HepG2 (cell line): ENCODE results near the gene CORO7. TPM values are rescaled to one million over a fixed set of nuclear protein-coding genes. Genes with fewer than 3 reads are reported as not detected.

Source experiments
- AGO1 ChIP-seq: fragments of 200-400 bp; formaldehyde crosslinking; IDR thresholded peaks from 2 replicates; pipeline ENCODE4 v1.6.1; 2017; ENCODE audit warnings: mild to moderate bottlenecking, low read depth, low read length, moderate library complexity; ENCODE audit not compliant: poor library complexity, severe bottlenecking
- ATF6 ChIP-seq: sonication (generic); formaldehyde crosslinking; conservative IDR thresholded peaks from 2 replicates; pipeline ENCODE4 v1.4.0; 2020; ENCODE audit warnings: missing genetic modification reagents
- ATM ChIP-seq: fragments of 450-650 bp; IDR thresholded peaks from 2 replicates; pipeline ENCODE4 v1.7.1; 2017; ENCODE audit warnings: mild to moderate bottlenecking, borderline replicate concordance
- HNRNPUL1 ChIP-seq: fragments of 200-400 bp; formaldehyde crosslinking; IDR thresholded peaks from 2 replicates; pipeline ENCODE4 v1.6.1; 2017; ENCODE audit warnings: low read depth, mild to moderate bottlenecking, low read length, moderate library complexity
- MIXL1 ChIP-seq: IDR thresholded peaks from 2 replicates; pipeline ENCODE4 v1.6.1; 2016
- MLLT10 ChIP-seq: sonication (generic); formaldehyde crosslinking; IDR thresholded peaks from 2 replicates; pipeline ENCODE4 v1.4.0; 2020; ENCODE audit warnings: missing genetic modification reagents
- MXD3 ChIP-seq: IDR thresholded peaks from 2 replicates; pipeline ENCODE4 v1.6.1; 2016; ENCODE audit warnings: mild to moderate bottlenecking, missing biosample characterization, missing genetic modification reagents
- NFKBIZ ChIP-seq: IDR thresholded peaks from 2 replicates; pipeline ENCODE4 v1.6.1; 2018; ENCODE audit warnings: missing genetic modification reagents, missing compliant biosample characterization
- PLRG1 ChIP-seq: fragments of 450-650 bp; conservative IDR thresholded peaks from 2 replicates; pipeline ENCODE4 v1.6.1; 2016
- RFXAP ChIP-seq: sonication (generic); formaldehyde crosslinking; IDR thresholded peaks from 2 replicates; pipeline ENCODE4 v1.4.0; 2020; ENCODE audit warnings: missing genetic modification reagents, borderline replicate concordance
- SMAD3 ChIP-seq: sonication (generic); formaldehyde crosslinking; IDR thresholded peaks from 2 replicates; pipeline ENCODE4 v1.4.0; 2020; ENCODE audit warnings: missing genetic modification reagents
- SOX6 ChIP-seq, 2 experiments: fragments of 450-650 bp in 1 of 2; sonication (generic) in 1 of 2; formaldehyde crosslinking in 1 of 2; IDR thresholded peaks; 2 replicates each; pipeline versions ENCODE4 v1.4.0 to v1.6.1; 2017 to 2020; ENCODE audit warnings: antibody characterized with exemption in 1 of 2, mild to moderate bottlenecking in 1 of 2, missing genetic modification reagents in 1 of 2
- SP4 ChIP-seq: sonication (generic); formaldehyde crosslinking; IDR thresholded peaks from 2 replicates; pipeline ENCODE4 v1.8.1; 2023; ENCODE audit warnings: mild to moderate bottlenecking, missing genetic modification reagents
- TOPORS ChIP-seq: sonication (generic); formaldehyde crosslinking; IDR thresholded peaks from 2 replicates; pipeline ENCODE4 v1.8.0; 2023; ENCODE audit warnings: mild to moderate bottlenecking, missing genetic modification reagents
- ZBTB25 ChIP-seq: IDR thresholded peaks from 2 replicates; pipeline ENCODE4 v1.6.1; 2018; ENCODE audit warnings: missing genetic modification reagents
- ZBTB33 ChIP-seq: sonication (generic); formaldehyde crosslinking; IDR thresholded peaks from 2 replicates; pipeline ENCODE4 v1.4.0; 2020; ENCODE audit warnings: missing genetic modification reagents
- ZFP36L1 ChIP-seq: sonication (generic); formaldehyde crosslinking; IDR thresholded peaks from 2 replicates; pipeline ENCODE4 v1.8.0; 2022; ENCODE audit warnings: mild to moderate bottlenecking, missing genetic modification reagents, moderate library complexity
- ZNF549 ChIP-seq: sonication (generic); formaldehyde crosslinking; IDR thresholded peaks from 2 replicates; pipeline ENCODE4 v1.5.0; 2020; ENCODE audit warnings: missing genetic modification reagents
- ZNF567 ChIP-seq: sonication (generic); formaldehyde crosslinking; IDR thresholded peaks from 2 replicates; pipeline ENCODE4 v1.8.1; 2023; ENCODE audit warnings: mild to moderate bottlenecking, missing genetic modification reagents, borderline replicate concordance
- ZNF710 ChIP-seq: sonication (generic); formaldehyde crosslinking; IDR thresholded peaks from 2 replicates; pipeline ENCODE4 v1.5.0; 2020; ENCODE audit warnings: mild to moderate bottlenecking, missing genetic modification reagents, borderline replicate concordance
- ZNF788 ChIP-seq: sonication (generic); formaldehyde crosslinking; IDR thresholded peaks from 2 replicates; pipeline ENCODE4 v1.5.0; 2020; ENCODE audit warnings: mild to moderate bottlenecking, missing genetic modification reagents, borderline replicate concordance
- polyA plus RNA-seq, 8 experiments: library from polyadenylated mRNA; depleted of rRNA in 3 of 8; stranded (reverse) in 7 of 8; unstranded in 1 of 8; fragments of >200 nt; fragmentation: Illumina TruSeq in 4 of 8; extraction: Trizol in 4 of 8; gene quantifications; 2 replicates each; pipeline versions ENCODE4 v1.2.1 to v1.2.3, GENCODE V29; 2011 to 2016; ENCODE audit warnings: low read depth in 4 of 8, missing spikeins in 1 of 8, mixed read lengths in 1 of 8; ENCODE audit not compliant: insufficient read depth in 1 of 8
- total RNA-seq, 5 experiments: library from RNA; depleted of rRNA; stranded (reverse); fragments of >200 nt; fragmentation: Illumina TruSeq; extraction: Trizol; gene quantifications; 2 replicates each; pipeline ENCODE4 v1.2.3, GENCODE V29; 2016; ENCODE audit warnings: low read depth in 1 of 5

Gene CORO7
- total and polyA plus RNA-seq, 2 of the 13 experiments (the other 11 are each of a cell fraction or from before 2014, with no cell fraction given), result 9.9 to 14.3 TPM

GRCh38 chr16:4367393-4367856, 49.0 kb downstream of the CORO7 start (continued):
- no peak for TF ChIP-seq ATM
- TF ChIP-seq TOPORS (CRISPR knock-in tag), result peak; percentile 37; the same call in 1 of the 2 replicates
- TF ChIP-seq ZNF788 (CRISPR knock-in tag), result peak; percentile 68; the same call in 1 of the 2 replicates
- TF ChIP-seq ATF6 (CRISPR knock-in tag), result no peak
- peak; percentile 67; the same call in 1 of the 2 replicates for TF ChIP-seq ZBTB33 (CRISPR knock-in tag)
- TF ChIP-seq ZNF567 (CRISPR knock-in tag), result no peak
- no peak for TF ChIP-seq ZNF549 (CRISPR knock-in tag)
- no peak for TF ChIP-seq ZFP36L1 (CRISPR knock-in tag)
- TF ChIP-seq ZBTB25 (CRISPR knock-in tag), result no peak
- no peak; the same call in 1 of the 2 replicates for TF ChIP-seq RFXAP (CRISPR knock-in tag)
- no peak for TF ChIP-seq MLLT10 (CRISPR knock-in tag)
- peak; percentile 54; the same call in 1 of the 2 replicates for TF ChIP-seq MIXL1
- TF ChIP-seq NFKBIZ (CRISPR knock-in tag), result no peak; the same call in 1 of the 2 replicates
- TF ChIP-seq HNRNPUL1, result no peak
- TF ChIP-seq PLRG1, result no peak
- no peak for TF ChIP-seq AGO1
- TF ChIP-seq SOX6 (IDR thresholded peaks at IDR 0.05), result no peak
- peak; percentile 68 for TF ChIP-seq SOX6 (CRISPR knock-in tag; IDR thresholded peaks at IDR 0.05)
- TF ChIP-seq SMAD3, result no peak
- no peak for TF ChIP-seq MXD3 (CRISPR knock-in tag)
- TF ChIP-seq ZNF710 (CRISPR knock-in tag), result peak; percentile 66; the same call in 1 of the 2 replicates
- TF ChIP-seq SP4, result peak; percentile 67
